GM18858 (cell line): ENCODE measurements around the gene CELSR2.

ENCODE experiments used
- ATAC-seq: cut with Tn5 transposase; IDR thresholded peaks from one replicate; pipeline ENCODE4 v1.9.1; 2021; ENCODE audit not compliant: unreplicated experiment

Gene CELSR2

GRCh38 chr1:109251277-109252166 lies 2.2 kb downstream of the CELSR2 start:
- no peak for ATAC-seq

GRCh38 chr1:109252167-109252892 lies 3.0 kb downstream of the CELSR2 start:
- no peak for ATAC-seq

- ATAC-seq: no peak
Observed at GRCh38 chr1:109252893-109253802, 3.8 kb downstream of the CELSR2 start.

GRCh38 chr1:109253803-109254620 lies 4.7 kb downstream of the CELSR2 start:
- ATAC-seq: no peak

GRCh38 chr1:109254621-109255096 lies 5.3 kb downstream of the CELSR2 start:
- no peak for ATAC-seq

GRCh38 chr1:109255097-109255651 lies 5.8 kb downstream of the CELSR2 start:
- ATAC-seq: no peak

GRCh38 chr1:109255678-109256077 lies 6.3 kb downstream of the CELSR2 start:
- ATAC-seq: no peak

GRCh38 chr1:109256085-109256484 lies 6.7 kb downstream of the CELSR2 start:
- ATAC-seq: no peak

GRCh38 chr1:109256971-109257681 lies 7.8 kb downstream of the CELSR2 start:
- ATAC-seq: no peak

GRCh38 chr1:109257682-109258421 lies 8.5 kb downstream of the CELSR2 start:
- ATAC-seq: no peak

- no peak for ATAC-seq
Observed at GRCh38 chr1:109258481-109259466, 9.4 kb downstream of the CELSR2 start.

- ATAC-seq: no peak
Observed at GRCh38 chr1:109259674-109260557, 10.6 kb downstream of the CELSR2 start.

GRCh38 chr1:109261006-109261405 lies 11.7 kb downstream of the CELSR2 start:
- no peak for ATAC-seq

- ATAC-seq: no peak
Observed at GRCh38 chr1:109261578-109261977, 12.2 kb downstream of the CELSR2 start.

- no peak for ATAC-seq
Observed at GRCh38 chr1:109262231-109263055, 13.1 kb downstream of the CELSR2 start.

GRCh38 chr1:109263234-109263596 lies 13.9 kb downstream of the CELSR2 start:
- no peak for ATAC-seq
